IMR-90 (cell line): ENCODE results near the gene DSCAM. TPM values are rescaled to one million over a fixed set of nuclear protein-coding genes. Genes with fewer than 3 reads are reported as not detected.
"Not testable (repeated sequence)": the region's sequence is repeated elsewhere in the genome, so short reads cannot be mapped to it uniquely, and the experiment has no call there.

ENCODE experiments used
- ATAC-seq: fragments of 200-7000 bp; cut with Tn5 transposase; 2 replicates; pipeline ENCODE4 v1.9.1; 2020; ENCODE audit warnings: low read depth, mild to moderate bottlenecking, moderate library complexity
- BruUV-seq: library from RNA; stranded (reverse); fragments of 400-500 nt; replicated peaks from 2 replicates; lab custom pipeline; 2021; lab: Mats Ljungman, UMichigan
- CTCF ChIA-PET: fragments of 300-600 bp; formaldehyde crosslinking; extraction: SDS; loops from one replicate; lab custom pipeline; 2021; ENCODE audit warnings: antibody characterized with exemption; lab: Yijun Ruan, JAX
- POLR2A ChIA-PET: fragments of 300-600 bp; sonication (Branson Sonifier 250); formaldehyde crosslinking; loops from one replicate; lab custom pipeline; 2022; ENCODE audit warnings: antibody characterized with exemption; ENCODE audit not compliant: unreplicated experiment; lab: Charles Lee
- DNase-seq: peaks from one replicate; pipeline ENCODE4 v3.0.0; 2013
- H2AFZ ChIP-seq: replicated peaks from 2 replicates; pipeline ENCODE3; 2013; ENCODE audit warnings: low read length, mild to moderate bottlenecking; ENCODE audit not compliant: poor library complexity
- H2AK5ac ChIP-seq: 2 replicates; pipeline ENCODE4 v1.6.1; 2013; ENCODE audit warnings: low read depth, low read length, inconsistent platforms
- H2AK9ac ChIP-seq: replicated peaks from 2 replicates; pipeline ENCODE3; 2013; ENCODE audit warnings: mild to moderate bottlenecking, low read depth, low read length, moderate library complexity; ENCODE audit not compliant: poor library complexity
- H2BK120ac ChIP-seq: 2 replicates; pipeline ENCODE4 v1.6.1; 2013; ENCODE audit warnings: low read depth, low read length, inconsistent platforms
- H2BK15ac ChIP-seq: 3 replicates; pipeline ENCODE4 v1.6.1; 2013; ENCODE audit warnings: low read depth, low read length, inconsistent platforms
- H2BK20ac ChIP-seq: 2 replicates; pipeline ENCODE4 v1.6.1; 2013; ENCODE audit warnings: low read depth, mild to moderate bottlenecking, inconsistent platforms, low read length, moderate library complexity
- H2BK5ac ChIP-seq: 2 replicates; pipeline ENCODE4 v1.6.1; 2013; ENCODE audit warnings: mild to moderate bottlenecking, low read depth, low read length, inconsistent platforms; ENCODE audit not compliant: poor library complexity, severe bottlenecking
- H3K14ac ChIP-seq: replicated peaks from 2 replicates; pipeline ENCODE4 v1.6.1; 2013; ENCODE audit warnings: low read depth, low read length, inconsistent platforms
- H3K18ac ChIP-seq: 2 replicates; pipeline ENCODE4 v1.6.1; 2013; ENCODE audit warnings: low read depth, low read length, control low read depth
- H3K23ac ChIP-seq: 2 replicates; pipeline ENCODE4 v1.6.1; 2013; ENCODE audit warnings: low read depth, low read length, inconsistent platforms
- H3K27ac ChIP-seq: 2 replicates; pipeline ENCODE4 v1.5.1; 2013; ENCODE audit warnings: mild to moderate bottlenecking, control low read depth, low read length; ENCODE audit not compliant: insufficient read depth
- H3K27me3 ChIP-seq: 2 replicates; pipeline ENCODE4 v1.6.1; 2013; ENCODE audit warnings: low read length; ENCODE audit not compliant: control insufficient read depth, insufficient read depth
- H3K36me3 ChIP-seq: 2 replicates; pipeline ENCODE4 v1.6.1; 2013; ENCODE audit warnings: low read length, mixed read lengths; ENCODE audit not compliant: control insufficient read depth, insufficient read depth
- H3K4ac ChIP-seq: 2 replicates; pipeline ENCODE4 v1.6.1; 2013; ENCODE audit warnings: low read depth, low read length, inconsistent platforms
- H3K4me1 ChIP-seq: 2 replicates; pipeline ENCODE4 v1.6.1; 2013; ENCODE audit warnings: low read length, mixed read lengths; ENCODE audit not compliant: control insufficient read depth, insufficient read depth
- H3K4me2 ChIP-seq: 2 replicates; pipeline ENCODE4 v1.6.1; 2013; ENCODE audit warnings: low read depth, mild to moderate bottlenecking, control low read depth, low read length, moderate library complexity
- H3K4me3 ChIP-seq: 2 replicates; pipeline ENCODE4 v1.5.1; 2013; ENCODE audit warnings: low read depth, mild to moderate bottlenecking, control low read depth, low read length, moderate library complexity; ENCODE audit not compliant: insufficient read depth
- H3K56ac ChIP-seq: 2 replicates; pipeline ENCODE4 v1.6.1; 2013; ENCODE audit warnings: low read length, inconsistent platforms; ENCODE audit not compliant: insufficient read depth; ENCODE audit errors: extremely low read depth
- H3K79me1 ChIP-seq, 2 experiments: 2 replicates each; pipeline ENCODE4 v1.6.1; 2013; ENCODE audit warnings: low read length in 2 of 2, inconsistent platforms in 1 of 2, low read depth in 1 of 2
- H3K9ac ChIP-seq: 2 replicates; pipeline ENCODE4 v1.6.1; 2013; ENCODE audit warnings: low read depth, low read length, control low read depth
- H3K9me1 ChIP-seq: 2 replicates; pipeline ENCODE4 v1.6.1; 2013; ENCODE audit warnings: low read length, inconsistent platforms; ENCODE audit not compliant: insufficient read depth
- H3K9me3 ChIP-seq: 2 replicates; pipeline ENCODE4 v1.6.1; 2013; ENCODE audit warnings: low read length; ENCODE audit not compliant: control insufficient read depth, insufficient read depth
- H4K20me1 ChIP-seq: 2 replicates; pipeline ENCODE4 v1.6.1; 2013; ENCODE audit warnings: low read length, inconsistent platforms; ENCODE audit not compliant: insufficient read depth
- H4K5ac ChIP-seq: 2 replicates; pipeline ENCODE4 v1.6.1; 2013; ENCODE audit warnings: mild to moderate bottlenecking, low read depth, low read length, control low read depth
- H4K8ac ChIP-seq, 2 experiments: 2 replicates each; pipeline ENCODE4 v1.6.1; 2013; ENCODE audit warnings: low read depth in 2 of 2, low read length in 2 of 2, control low read depth in 1 of 2, inconsistent platforms in 1 of 2
- H4K91ac ChIP-seq: 2 replicates; pipeline ENCODE4 v1.6.1; 2013; ENCODE audit warnings: low read depth, low read length, inconsistent platforms; ENCODE audit not compliant: insufficient read depth
- WGBS, 2 experiments: methylation state at CpG; one replicate each; pipeline versions ENCODE4 v1.1.5 to v1.1.7; 2013; ENCODE audit warnings: missing lambda C conversion rate in 2 of 2; ENCODE audit not compliant: insufficient read length in 1 of 2; ENCODE audit errors: extremely low coverage in 2 of 2; 5-methylcytosine and 5-hydroxymethylcytosine counted together
- dilution Hi-C: fragments of 300-500 bp; cut with HindIII; formaldehyde crosslinking; loops from one replicate; pipeline ENCODE4 v1.14.3; 2018; ENCODE audit warnings: low sequenced_read_pairs; ENCODE audit not compliant: unreplicated experiment
- in situ Hi-C: fragments of 300-500 bp; cut with MboI; formaldehyde crosslinking; loops from 3 replicates; pipeline ENCODE4 v1.14.3; 2019; ENCODE audit warnings: low sequenced_read_pairs, inconsistent platforms, mixed read lengths
- intact Hi-C: fragments of 100-400 bp; cut with micrococcal nuclease; formaldehyde crosslinking; loops from 2 replicates; pipeline ENCODE4 v1.10.0; 2022
- polyA plus RNA-seq, 3 experiments: library from polyadenylated mRNA; depleted of rRNA; stranded (reverse); fragments of >200 nt; gene quantifications; 2 replicates each; pipeline ENCODE4 v1.2.3, GENCODE V29; 2012; ENCODE audit warnings: low replicate concordance in 1 of 3
- total RNA-seq: library from RNA; depleted of rRNA; stranded (reverse); fragments of >200 nt; gene quantifications from 2 replicates; pipeline ENCODE4 v1.2.3, GENCODE V29; 2012

DSCAM gene
- total and polyA plus RNA-seq, 2 of the 4 experiments (the other 2 are of a cell fraction), result under 0.01 to 0.02 TPM

DNA sequence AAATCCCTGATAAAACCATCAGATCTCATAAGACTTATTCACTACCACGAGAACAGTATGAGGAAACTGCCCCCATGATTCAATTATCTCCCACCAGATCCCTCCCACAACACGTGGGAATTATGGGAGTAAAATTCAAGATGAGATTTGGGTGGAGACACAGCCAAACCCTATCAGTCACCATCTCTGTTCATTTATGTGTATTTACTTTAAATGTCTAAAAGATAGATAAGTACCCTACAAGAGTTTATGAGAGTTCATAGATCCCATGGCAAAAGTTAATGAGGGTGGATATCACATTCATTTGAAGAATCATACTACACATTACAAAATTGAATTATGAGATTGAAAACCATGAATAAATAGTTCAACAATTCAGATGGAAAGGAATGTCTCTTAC lies 526.2 kb downstream of the DSCAM start:
- H2BK15ac ChIP-seq, H3K56ac ChIP-seq, H2BK20ac ChIP-seq, ATAC-seq, intact Hi-C loops, BruUV-seq, H3K36me3 ChIP-seq, H3K27ac ChIP-seq, H2AK5ac ChIP-seq, H3K9me1 ChIP-seq, H2BK5ac ChIP-seq, H3K18ac ChIP-seq, H2BK120ac ChIP-seq, POLR2A ChIA-PET, H4K91ac ChIP-seq, H3K79me1 ChIP-seq, in situ Hi-C loops, H3K9ac ChIP-seq, CTCF ChIA-PET, H2AFZ ChIP-seq, H4K5ac ChIP-seq, H2AK9ac ChIP-seq, DNase-seq, H3K27me3 ChIP-seq, H4K20me1 ChIP-seq, H3K4me1 ChIP-seq, H3K4me2 ChIP-seq, H3K4ac ChIP-seq, H4K8ac ChIP-seq, H3K14ac ChIP-seq, H3K4me3 ChIP-seq, dilution Hi-C loops, H3K23ac ChIP-seq: not testable (repeated sequence)
- peaks cover 18% of the 10 kb centered on the region for H3K9me3 ChIP-seq
- WGBS, 2 experiments, result no CpG with 5 or more reads among the region's 2 CpGs
